ENCODE measurements around the gene ATG7.

- TF ChIP-seq YY1 (tag by site-specific recombination; IDR thresholded peaks at IDR 0.05): no peak
- no peak for TF ChIP-seq ZNF510 (tag by site-specific recombination; IDR thresholded peaks at IDR 0.05; ENCODE audit: insufficient replicate concordance)
- TF ChIP-seq ZNF335 (tag by site-specific recombination; conservative IDR thresholded peaks at IDR 0.05): no peak
- TF ChIP-seq ZBTB11 (tag by site-specific recombination; conservative IDR thresholded peaks at IDR 0.05; ENCODE audit: low read depth): no peak
- TF ChIP-seq CTCF (tag by site-specific recombination; IDR thresholded peaks at IDR 0.05): no peak
- no peak for TF ChIP-seq SP7 (tag by site-specific recombination; IDR thresholded peaks at IDR 0.05)
- no peak for TF ChIP-seq SCRT2 (tag by site-specific recombination; IDR thresholded peaks at IDR 0.05)
- TF ChIP-seq ZSCAN5A (tag by site-specific recombination; IDR thresholded peaks at IDR 0.05): no peak
- no peak for TF ChIP-seq INSM2 (tag by site-specific recombination; IDR thresholded peaks at IDR 0.05)
- TF ChIP-seq OSR2 (tag by site-specific recombination; IDR thresholded peaks at IDR 0.05): no peak
- no peak for TF ChIP-seq ZBTB8A (tag by site-specific recombination; IDR thresholded peaks at IDR 0.05)
- TF ChIP-seq KLF1 (tag by site-specific recombination; IDR thresholded peaks at IDR 0.05): no peak
Observed at GRCh38 chr3:11494131-11494916, 222.1 kb downstream of the ATG7 start.
